Smooth muscle cell (in vitro differentiated cells): ENCODE data around the gene ARHGAP30. TPM values are rescaled to one million over a fixed set of nuclear protein-coding genes. Genes with fewer than 3 reads are reported as not detected.

Experiments used
- DNase-seq: peaks from one replicate; lab custom pipeline; 2025; ENCODE audit not compliant: unreplicated experiment; lab: John Stamatoyannopoulos, UW
- H2AFZ ChIP-seq: fragments of 200-600 bp; sonication (generic); 2 replicates; pipeline ENCODE4 v1.6.0; 2016; ENCODE audit warnings: antibody characterized with exemption, low read depth, mild to moderate bottlenecking
- H3F3A ChIP-seq: fragments of 200-600 bp; sonication (generic); 2 replicates; pipeline ENCODE4 v1.6.0; 2017; ENCODE audit warnings: antibody characterized with exemption, low read depth
- H3K27ac ChIP-seq: fragments of 200-600 bp; sonication (generic); 2 replicates; pipeline ENCODE4 v1.5.1; 2016; ENCODE audit warnings: low read depth, mild to moderate bottlenecking
- H3K27me3 ChIP-seq: fragments of 200-600 bp; sonication (generic); 2 replicates; pipeline ENCODE4 v1.6.1; 2016; ENCODE audit warnings: low read depth, mild to moderate bottlenecking
- H3K36me3 ChIP-seq: fragments of 200-600 bp; sonication (generic); 2 replicates; pipeline ENCODE4 v1.5.1; 2016; ENCODE audit warnings: low read depth
- H3K4me1 ChIP-seq: fragments of 200-600 bp; sonication (generic); 2 replicates; pipeline ENCODE4 v1.5.1; 2016; ENCODE audit warnings: low read depth
- H3K4me2 ChIP-seq: fragments of 200-600 bp; sonication (generic); 2 replicates; pipeline ENCODE4 v1.6.0; 2016; ENCODE audit warnings: mild to moderate bottlenecking
- H3K4me3 ChIP-seq: fragments of 200-600 bp; sonication (generic); 2 replicates; pipeline ENCODE4 v1.5.1; 2016; ENCODE audit warnings: mild to moderate bottlenecking
- H3K79me2 ChIP-seq: fragments of 200-600 bp; sonication (generic); 2 replicates; pipeline ENCODE4 v1.6.0; 2016; ENCODE audit warnings: low read depth, mild to moderate bottlenecking
- H3K9ac ChIP-seq: fragments of 200-600 bp; sonication (generic); 2 replicates; pipeline ENCODE4 v1.6.0; 2016; ENCODE audit warnings: low read depth
- H3K9me3 ChIP-seq: fragments of 200-600 bp; sonication (generic); replicated peaks from 2 replicates; pipeline ENCODE4 v1.5.1; 2016; ENCODE audit warnings: low read depth
- H4K20me1 ChIP-seq: fragments of 200-600 bp; sonication (generic); 2 replicates; pipeline ENCODE4 v1.6.0; 2016; ENCODE audit warnings: low read depth
- WGBS: methylation state at CpG from one replicate; pipeline ENCODE4 v1.1.7; 2016; ENCODE audit warnings: low lambda C conversion rate; 5-methylcytosine and 5-hydroxymethylcytosine counted together
- polyA plus RNA-seq: library from polyadenylated mRNA; unstranded; fragments of >200 nt; fragmentation: Nextera tagmentation; extraction: Ambion mirVana; gene quantifications from 2 replicates; pipeline ENCODE4 v1.2.1, GENCODE V29; 2016
- total RNA-seq: library from RNA; depleted of rRNA; stranded (reverse); fragments of >200 nt; gene quantifications from 2 replicates; pipeline ENCODE4 v1.2.3, GENCODE V29; 2014
- TF ChIP-seq, protein P1 (sequence below): fragments of 200-600 bp; sonication (generic); IDR thresholded peaks from 2 replicates; pipeline ENCODE4 v1.5.1; 2017; ENCODE audit warnings: borderline replicate concordance, mild to moderate bottlenecking, antibody characterized with exemption; ENCODE audit not compliant: insufficient read depth, poor library complexity, severe bottlenecking

The ARHGAP30 gene
- total and polyA plus RNA-seq, 2 experiments from 2014 or later, result 0.13 to 1.2 TPM

- TF ChIP-seq, protein P1, sequence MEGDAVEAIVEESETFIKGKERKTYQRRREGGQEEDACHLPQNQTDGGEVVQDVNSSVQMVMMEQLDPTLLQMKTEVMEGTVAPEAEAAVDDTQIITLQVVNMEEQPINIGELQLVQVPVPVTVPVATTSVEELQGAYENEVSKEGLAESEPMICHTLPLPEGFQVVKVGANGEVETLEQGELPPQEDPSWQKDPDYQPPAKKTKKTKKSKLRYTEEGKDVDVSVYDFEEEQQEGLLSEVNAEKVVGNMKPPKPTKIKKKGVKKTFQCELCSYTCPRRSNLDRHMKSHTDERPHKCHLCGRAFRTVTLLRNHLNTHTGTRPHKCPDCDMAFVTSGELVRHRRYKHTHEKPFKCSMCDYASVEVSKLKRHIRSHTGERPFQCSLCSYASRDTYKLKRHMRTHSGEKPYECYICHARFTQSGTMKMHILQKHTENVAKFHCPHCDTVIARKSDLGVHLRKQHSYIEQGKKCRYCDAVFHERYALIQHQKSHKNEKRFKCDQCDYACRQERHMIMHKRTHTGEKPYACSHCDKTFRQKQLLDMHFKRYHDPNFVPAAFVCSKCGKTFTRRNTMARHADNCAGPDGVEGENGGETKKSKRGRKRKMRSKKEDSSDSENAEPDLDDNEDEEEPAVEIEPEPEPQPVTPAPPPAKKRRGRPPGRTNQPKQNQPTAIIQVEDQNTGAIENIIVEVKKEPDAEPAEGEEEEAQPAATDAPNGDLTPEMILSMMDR, result no peak
- Histone ChIP-seq H3K36me3 (no peaks in the 10 kb centered on the region), H2AFZ (no peak overlapping the region), H3K4me2 (peak overlapping the region; percentile 53), H3K27me3 (no peaks in the 10 kb centered on the region), H3K4me1 (peaks cover 31% of the 10 kb centered on the region), H4K20me1 (no peaks in the 10 kb centered on the region), H3K4me3 (no peak overlapping the region), H3K27ac (peak overlapping the region; percentile 96), H3F3A (peaks cover 31% of the 10 kb centered on the region), H3K9ac (peak overlapping the region; percentile 64), H3K79me2 (no peaks in the 10 kb centered on the region), H3K9me3 (no peaks in the 10 kb centered on the region)
- no peak for DNase-seq
- WGBS, result 58% methylated on average over 5 of the region's 5 CpGs
These were observed 11.8 kb upstream of the ARHGAP30 start for GRCh38 chr1:161081519-161081918.

GRCh38 chr1:161080441-161081405, 11.0 kb upstream of the ARHGAP30 start:
- Histone ChIP-seq H3F3A (peaks cover 31% of the 10 kb centered on the region), H3K9me3 (no peaks in the 10 kb centered on the region), H3K9ac (peak overlapping the region; percentile 64), H3K27ac (peak overlapping the region; percentile 96), H3K4me2 (peak overlapping the region; percentile 53), H3K4me1 (peaks cover 25% of the 10 kb centered on the region), H3K4me3 (no peak overlapping the region), H3K27me3 (no peaks in the 10 kb centered on the region), H3K36me3 (no peaks in the 10 kb centered on the region), H3K79me2 (no peaks in the 10 kb centered on the region), H4K20me1 (no peaks in the 10 kb centered on the region), H2AFZ (peak overlapping the region; percentile 23)
- WGBS, result 15% methylated on average over 5 of the region's 5 CpGs
- no peak for DNase-seq
- TF ChIP-seq, protein P1, result no peak

DNA sequence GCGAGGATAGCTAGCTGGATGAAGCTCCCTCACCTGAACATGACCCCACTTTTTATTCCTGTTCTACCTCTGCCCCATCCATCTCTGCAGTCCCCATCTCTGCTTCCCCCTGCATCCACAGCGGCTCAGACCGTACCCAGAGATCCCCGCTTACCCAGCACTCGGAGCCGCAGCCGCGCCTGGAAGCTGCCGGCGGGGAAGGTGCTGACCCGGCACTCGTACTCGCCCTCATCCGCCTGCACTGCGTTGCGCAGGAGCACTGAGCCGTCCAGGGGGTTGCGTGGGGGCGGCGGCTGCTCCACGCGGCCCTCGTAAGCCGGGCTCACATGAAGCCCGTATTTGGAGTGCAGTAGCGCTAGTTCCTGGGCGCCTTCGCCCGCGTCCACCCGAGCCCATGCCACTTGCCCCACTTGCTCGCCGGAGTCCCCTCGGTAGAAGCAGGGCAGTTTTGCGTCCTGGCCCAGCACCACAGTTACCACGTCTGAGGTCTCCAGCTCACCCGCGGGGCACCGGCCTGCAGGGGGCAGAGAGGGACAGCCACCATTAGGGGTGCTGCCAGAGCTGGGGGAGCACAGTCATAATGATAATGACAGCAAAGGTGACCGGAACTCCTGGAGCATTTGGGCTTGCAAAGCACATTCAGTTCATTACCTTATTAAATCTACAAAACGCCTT, 9.9 kb upstream of the ARHGAP30 start:
- peaks cover 31% of the 10 kb centered on the region for H3F3A ChIP-seq
- no peaks in the 10 kb centered on the region for H4K20me1 ChIP-seq
- no peak for DNase-seq
- no peaks in the 10 kb centered on the region for H3K9me3 ChIP-seq
- no peak overlapping the region for H2AFZ ChIP-seq
- H3K4me1 ChIP-seq, result peaks cover 20% of the 10 kb centered on the region
- H3K4me3 ChIP-seq, result no peak overlapping the region
- 90% methylated on average over 34 of the region's 41 CpGs for WGBS
- no peaks in the 10 kb centered on the region for H3K27me3 ChIP-seq
- H3K36me3 ChIP-seq, result no peaks in the 10 kb centered on the region
- no peaks in the 10 kb centered on the region for H3K79me2 ChIP-seq
- H3K4me2 ChIP-seq, result peak overlapping the region; percentile 53
- no peak overlapping the region for H3K9ac ChIP-seq
- H3K27ac ChIP-seq, result peak overlapping the region; percentile 96
- TF ChIP-seq, protein P1, result no peak
